ENCODE measurements around the gene UBXN1.
"Not testable (repeated sequence)": the region's sequence is repeated elsewhere in the genome, so short reads cannot be mapped to it uniquely, and the experiment has no call there.

UBXN1 gene

DNA sequence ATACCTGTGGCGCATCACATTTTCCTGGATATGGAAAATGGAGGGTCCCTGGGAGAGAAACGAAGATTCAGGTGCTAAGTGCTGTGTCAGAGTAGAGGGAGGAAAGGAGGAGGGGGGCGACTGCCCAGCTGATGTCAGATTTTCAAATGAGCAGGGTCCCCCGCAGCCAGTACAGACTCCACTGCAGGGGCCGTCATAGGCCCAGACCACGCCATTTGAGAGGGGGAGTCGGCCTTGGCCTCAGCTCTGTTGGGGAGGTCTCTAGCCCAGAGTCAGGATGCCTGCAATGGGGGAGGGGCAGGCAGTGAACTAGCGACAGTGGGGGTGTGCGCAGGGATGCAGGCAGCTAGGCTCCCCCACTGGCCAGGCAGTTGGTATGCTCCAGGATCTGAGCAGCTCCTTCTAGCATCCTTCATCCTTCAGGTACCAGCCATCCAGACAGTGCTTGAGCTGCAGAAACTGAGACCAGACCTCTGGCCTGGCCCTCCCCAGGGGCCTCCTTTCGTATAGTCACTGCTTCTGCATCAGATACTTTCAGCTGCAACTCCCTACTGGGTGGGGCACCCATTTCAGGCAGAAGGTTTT, 28.5 kb upstream of the UBXN1 start, which contains the start of the genes BSCL2 and GNG3:
Gene BSCL2 (minus strand): TSS at position 148 of the 585 bp plus-strand sequence. CDS start 229 bp downstream, outside the sequence.
Gene GNG3 (plus strand): TSS at position 400 of the 585 bp plus-strand sequence. CDS start 620 bp downstream, outside the sequence.
- no peak for DNase-seq

DNA sequence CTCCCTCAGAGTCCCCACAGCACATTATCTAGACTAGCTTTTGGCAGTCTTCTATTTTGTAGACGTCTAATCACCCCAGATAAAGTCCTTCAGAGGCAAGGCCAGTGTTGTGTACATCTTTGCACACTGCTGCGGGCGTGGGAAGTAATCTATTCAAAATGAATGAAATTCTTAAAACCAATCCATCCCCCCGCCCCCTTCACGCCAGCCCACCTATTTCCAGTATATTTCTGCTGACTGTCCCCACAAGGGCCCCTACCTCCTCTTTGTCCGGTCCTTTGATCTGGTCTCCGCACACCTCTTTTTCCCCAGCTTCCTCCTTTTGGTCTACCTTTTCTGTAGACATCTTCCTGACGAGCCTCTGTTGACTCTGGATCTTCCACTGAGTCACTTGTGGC, 28.0 kb upstream of the UBXN1 start:
- DNase-seq: no peak

DNA sequence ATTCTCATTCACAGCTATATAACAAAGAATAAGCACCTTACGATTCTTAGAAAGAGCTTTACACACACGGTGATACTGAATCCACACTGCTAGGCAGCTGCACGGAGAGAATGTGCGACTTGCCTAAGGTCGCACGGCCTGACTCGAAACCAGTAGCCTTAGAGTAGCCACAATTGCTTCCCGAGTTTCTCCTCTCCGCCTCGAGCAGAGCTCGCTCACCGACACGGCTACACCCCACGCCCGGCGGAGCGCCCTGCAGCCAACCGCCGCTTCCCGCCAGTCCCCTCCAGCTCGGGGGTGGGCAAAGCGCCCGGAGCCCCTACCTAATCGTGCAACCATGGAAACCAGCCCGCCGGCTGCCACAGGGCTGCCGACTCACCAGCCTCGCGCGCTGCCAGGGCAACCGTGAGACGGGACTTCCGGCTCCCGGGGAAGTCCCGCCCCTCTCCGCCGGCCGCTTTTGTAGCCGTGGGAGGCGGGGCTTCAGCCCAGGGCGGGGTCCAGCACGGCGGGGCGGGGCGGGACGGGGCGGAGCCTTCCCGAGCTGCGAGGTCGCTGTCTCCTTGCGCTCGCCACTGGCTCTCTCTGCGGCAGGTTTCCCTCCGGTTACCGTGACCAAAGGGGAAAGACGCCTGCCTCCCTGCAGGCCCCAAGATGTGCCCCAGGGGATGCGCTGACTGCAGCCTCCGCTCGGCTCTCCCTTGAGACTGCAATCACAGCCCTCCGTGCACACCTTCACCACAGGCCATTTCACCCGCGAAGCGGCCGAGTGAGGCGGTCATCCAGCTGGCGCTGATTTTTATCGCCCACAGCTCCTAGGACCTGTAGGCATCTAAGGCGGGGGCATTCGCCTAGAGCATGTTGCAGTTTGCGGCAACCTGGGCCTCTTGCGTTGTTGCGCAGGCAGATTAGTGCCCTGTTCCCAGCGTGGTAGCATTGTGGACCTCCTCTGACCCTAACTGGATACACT, 27.3 kb upstream of the UBXN1 start:
- peak; percentile 93 for DNase-seq

DNA sequence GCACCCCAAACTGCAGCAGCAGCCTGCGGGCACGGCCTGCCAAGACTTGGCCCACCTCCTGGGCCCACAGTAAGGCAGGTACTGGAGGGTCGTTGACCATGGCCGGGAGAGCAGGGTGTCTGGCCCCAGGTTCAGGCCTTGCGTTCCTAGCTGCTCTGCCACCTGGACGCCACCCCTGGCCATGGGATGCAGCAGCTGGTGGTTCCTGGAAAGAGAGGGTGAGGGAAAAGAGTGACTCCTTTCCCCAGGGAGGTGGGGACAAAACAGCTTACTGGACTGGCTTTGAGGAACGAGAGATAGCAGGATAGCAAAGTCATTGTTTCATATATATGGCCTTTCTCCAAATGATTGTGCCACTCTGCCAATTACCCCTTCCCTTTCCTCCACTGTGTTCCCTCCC, 26.5 kb upstream of the UBXN1 start:
- DNase-seq: no peak

DNA sequence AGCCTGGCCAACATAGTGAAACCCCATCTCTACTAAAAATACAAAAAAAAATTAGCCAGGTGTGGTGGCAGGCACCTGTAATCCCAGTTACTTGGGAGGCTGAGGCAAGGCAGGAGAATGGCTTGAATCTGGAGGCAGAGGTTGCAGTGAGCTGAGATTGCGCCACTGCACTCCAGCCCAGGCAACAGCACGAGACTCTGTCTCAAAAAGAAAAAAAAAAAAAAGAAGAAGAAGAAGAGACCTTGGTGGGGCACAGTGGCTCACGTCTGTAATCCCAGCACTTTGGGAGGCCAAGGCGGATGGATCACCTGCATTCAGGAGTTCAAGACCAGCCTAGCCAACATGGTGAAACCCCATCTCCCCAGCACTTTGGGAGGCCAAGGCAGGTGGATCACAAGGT, 25.0 kb upstream of the UBXN1 start:
- not testable (repeated sequence) for DNase-seq

DNA sequence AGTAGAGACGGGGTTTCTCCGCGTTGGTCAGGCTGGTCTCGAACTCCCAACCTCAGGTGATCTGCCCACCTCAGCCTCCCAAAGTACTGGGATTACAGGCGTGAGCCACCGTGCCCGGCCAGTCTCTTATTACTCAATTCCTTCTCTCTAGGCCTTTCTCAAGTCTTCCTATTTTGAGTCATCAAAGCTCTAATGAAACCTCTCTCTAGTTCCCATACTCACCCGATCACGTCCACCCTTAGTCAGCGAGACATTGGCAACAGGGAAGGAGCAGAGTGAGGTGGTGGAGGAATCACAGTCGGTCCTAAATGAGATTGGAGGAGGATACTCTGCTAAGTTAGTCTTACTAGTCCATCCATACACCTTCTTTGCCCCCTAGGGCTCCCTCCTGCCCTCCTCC, 23.4 kb upstream of the UBXN1 start:
- DNase-seq: no peak

DNA sequence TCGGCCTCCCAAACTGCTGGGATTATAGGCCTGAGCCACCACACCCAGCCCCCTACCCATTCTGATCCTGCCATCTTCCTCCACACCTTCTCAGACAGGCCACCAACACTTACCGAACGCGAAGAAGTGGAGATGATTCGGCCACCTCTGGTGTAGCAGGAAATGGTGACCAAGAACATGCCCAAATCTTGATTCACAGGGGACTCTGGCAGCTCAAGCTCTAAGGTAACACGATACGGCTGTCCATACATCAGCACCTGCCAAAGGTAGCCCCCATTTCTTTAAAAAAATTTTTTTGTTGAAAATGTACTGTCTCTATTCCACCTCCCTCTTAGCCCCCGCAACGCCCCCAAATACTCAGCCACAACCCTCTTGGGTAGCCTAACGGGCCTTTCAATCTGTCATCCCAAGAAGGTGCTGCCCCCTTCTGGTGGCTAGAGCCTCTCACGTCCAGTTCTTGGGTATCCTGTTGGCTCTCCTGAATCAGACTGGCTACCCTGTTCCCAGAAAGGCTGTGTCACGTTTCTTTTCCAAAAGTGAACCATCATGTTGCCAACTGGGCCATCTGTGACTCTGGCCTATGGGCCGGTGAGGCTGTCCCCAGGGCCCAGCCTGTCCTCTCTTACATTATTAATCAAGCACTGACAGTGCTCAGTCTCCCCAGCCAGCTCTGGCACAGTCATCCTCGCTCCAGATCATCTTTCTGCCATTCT, 15.7 kb upstream of the UBXN1 start:
- DNase-seq: peak; percentile 83

DNA sequence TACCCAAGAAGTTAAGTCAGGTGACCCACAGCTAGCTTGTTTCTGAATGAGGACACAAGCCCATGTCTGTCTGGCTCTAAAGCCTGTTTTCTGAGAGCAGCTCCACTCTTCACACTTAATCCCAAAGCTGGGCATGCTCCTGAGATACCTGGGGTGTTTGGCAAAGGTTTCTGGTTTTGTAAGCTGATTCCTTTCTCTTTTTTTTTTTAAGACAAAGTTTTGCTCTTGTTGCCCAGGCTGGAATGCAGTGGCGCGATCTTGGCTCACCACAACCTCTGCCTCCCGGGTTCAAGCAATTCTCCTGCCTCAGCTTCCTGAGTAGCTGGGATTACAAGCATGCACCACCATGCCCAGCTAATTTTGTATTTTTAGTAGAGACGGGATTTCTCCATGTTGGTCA, 14.8 kb upstream of the UBXN1 start:
- not testable (repeated sequence) for DNase-seq

DNA sequence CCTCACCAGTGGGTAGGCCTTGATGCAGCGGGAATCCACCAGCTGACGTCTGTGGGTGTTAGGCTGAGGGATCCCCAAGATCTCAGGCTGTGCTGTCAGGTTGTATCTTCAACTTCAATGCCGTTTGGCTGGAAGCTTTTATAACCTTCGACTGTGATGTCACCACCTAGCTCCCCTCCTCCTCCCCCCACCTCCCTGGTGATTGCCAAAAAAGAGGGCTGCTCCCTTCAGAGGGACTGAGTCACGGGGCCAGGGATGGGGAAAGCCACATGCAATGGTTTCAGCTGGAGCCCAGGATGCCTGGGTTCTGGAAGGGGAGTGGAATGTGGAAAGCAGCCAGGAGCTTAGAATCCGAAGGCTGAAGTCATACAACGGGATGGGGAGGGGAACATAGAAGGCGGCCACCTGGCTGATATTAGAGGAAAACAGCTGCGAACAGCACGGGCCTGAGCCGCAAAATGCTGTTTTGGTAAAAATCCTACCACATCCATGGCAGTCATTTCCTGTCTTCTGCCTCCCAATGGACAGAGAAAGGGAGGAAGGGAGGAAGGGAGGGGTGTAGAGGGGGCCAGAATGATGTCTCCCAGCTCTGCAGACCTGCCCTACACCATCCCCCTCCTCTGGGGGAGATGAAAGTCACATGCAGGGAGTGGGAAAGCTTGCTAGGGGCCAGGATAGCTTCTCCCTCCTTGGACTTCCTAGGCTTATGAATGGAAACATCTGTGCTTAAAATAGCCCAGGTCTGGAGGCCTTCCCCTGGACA, 10.7 kb upstream of the UBXN1 start, which contains the start of gene LRRN4CL:
Gene LRRN4CL (minus strand): TSS at position 110 of the 763 bp plus-strand sequence. CDS start 1,022 bp downstream, outside the sequence.
- no peak for DNase-seq

DNA sequence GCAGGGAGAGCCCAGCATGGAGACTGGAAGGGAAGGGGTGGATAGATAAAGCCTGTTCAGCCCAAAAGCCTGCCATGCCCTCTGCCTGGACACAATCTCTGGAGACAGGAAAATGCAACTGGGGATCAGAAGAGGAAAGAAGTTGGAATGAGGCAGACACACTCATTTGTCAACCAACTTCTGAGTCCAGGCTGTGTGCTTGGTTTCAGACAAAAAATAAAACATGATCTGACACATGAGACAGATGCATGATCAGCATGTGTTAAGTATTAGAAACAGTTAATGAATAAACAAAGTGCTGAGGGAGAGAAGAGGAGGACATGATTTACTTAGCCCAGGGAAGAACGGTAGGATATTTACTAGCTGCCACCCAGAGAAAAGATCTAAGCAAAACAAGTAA, 9.6 kb upstream of the UBXN1 start:
- no peak for DNase-seq

DNA sequence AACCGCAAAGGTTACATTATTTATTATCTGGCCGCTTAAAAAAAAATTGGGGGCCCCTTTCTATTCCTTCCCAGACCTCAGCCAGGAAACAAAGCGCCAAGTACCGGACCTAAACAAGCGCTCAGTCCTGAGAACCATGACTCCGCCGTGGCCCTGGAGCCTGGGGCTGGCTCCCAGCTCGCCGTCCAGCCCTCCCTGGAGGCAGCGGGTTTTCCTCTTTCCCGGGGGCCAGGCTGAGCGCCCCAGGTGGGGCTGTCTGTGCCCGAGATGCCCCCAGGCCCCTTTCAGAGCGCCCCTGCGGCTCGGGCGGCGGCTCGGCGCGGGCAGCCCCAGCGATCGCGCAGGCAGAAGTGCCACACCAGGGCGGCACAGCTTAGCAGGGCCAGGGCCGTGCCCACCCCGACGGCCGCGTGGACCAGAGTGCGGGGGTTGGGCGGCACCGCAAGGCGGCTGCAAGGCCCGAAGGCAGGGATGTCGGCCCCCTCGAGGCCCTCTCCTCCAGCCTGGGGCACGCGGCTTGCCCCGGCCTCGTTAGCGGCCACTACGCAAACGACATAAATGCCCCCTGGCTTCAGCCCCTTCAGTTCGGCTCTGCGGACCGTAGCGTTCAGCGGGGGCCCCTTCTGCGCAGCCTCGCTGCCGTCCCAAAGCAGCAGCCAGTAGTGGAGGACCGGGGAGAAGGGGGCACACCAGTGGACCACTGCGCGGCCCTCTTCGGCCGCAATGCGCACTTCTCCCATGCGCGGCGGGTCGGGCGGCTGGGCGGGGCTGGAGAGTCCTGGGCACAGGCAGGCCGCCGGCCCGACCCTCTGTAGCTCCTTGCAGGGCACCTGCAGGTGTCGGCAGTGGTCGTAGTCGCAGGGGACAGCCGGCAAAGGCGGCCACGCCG, 8.9 kb upstream of the UBXN1 start:
- no peak for DNase-seq

DNA sequence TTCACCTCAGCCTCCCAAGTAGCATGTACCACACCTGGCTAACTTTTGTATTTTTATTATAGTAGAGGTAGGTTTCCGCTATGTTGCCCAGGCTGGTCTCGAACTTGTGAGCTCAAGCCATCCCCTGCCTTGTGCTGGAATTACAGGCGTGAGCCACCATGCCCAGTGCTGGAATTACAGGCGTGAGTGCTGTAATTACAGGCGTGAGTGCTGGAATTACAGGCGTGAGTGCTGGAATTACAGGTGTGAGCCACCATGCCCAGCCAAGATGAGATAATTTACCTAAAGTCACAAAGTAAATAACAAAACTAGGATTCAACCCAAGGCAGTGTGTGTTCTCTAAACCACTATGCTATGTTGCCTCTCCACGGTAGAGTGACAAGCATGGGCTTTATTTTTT, 3.6 kb upstream of the UBXN1 start:
- DNase-seq: no peak

DNA sequence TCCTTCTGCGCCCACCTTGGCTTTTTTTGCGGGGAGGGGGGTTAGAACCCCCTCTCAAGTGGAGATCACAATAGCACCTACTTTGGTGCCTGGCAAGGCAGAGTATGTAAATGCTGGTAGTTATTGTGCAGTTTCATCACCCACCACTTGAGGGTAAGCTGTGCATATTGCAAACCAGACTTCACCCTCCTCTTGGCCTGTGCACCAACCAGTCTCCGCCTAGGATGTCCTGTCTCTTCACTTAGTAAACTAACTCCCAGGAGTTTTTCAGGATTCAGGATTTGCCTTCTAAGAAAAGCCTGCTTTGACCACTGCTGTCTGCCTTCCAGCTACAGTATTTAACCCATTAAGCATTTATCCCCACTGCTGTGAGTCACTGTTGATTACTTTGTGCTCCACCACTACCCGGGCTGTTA, 2.0 kb upstream of the UBXN1 start:
- peak; percentile 50 for DNase-seq

DNA sequence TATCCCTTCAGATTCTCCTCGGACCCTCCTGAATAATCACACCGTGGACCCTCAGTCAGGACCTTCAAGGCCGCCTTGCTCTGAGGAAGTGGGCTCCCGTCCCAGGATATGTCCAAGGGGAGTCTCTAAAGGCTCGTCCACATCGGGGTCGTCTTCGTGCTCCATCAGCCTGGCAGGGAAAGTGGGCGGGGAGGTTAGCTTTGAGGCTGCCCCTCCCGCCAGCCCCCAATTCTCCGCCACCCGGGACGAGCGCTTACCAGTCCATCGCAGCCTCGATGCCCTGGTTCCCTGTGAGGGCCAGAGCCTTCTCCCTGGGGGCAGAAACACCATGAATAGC, 472 bp downstream of the UBXN1 start:
- no peak for DNase-seq

DNA sequence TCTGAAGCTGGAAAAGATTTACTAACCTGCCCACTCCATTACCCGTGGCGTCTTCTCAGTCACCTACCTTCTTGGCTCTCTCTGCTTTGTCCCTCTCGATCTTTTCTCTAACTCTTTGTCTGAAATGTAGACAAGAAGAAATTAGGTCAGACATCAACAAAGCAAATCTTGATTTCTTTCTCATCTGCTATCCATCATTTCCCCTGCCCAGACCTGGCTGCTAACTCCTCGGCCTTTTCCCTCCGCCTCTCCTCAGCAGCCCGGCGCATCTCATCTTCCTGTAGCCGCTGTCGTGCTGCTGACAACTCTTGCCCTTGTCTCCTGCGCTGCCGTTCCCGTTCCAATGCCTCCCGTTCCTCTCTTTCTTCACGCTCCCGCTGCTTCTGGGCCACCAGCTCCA, 1.2 kb downstream of the UBXN1 start:
- DNase-seq: no peak

DNA sequence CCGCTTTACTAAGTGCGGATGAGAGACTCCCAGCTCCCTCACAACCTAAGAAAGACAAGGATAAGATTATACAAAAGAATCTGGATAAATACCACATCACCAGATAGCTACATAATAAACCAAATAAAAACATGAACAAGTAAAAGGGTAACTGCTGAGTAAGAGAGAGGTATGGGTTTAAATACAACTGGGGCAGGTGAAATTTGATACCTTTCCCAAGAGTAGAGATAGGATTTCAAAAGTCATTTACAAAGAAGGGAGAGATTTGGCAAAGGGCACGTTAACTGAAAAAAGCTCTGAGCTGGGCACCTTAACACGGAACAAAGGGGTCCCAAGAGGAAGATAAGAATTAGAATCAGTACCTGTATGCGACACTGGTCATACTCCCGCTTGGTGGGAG, 1.7 kb downstream of the UBXN1 start:
- DNase-seq: no peak

DNA sequence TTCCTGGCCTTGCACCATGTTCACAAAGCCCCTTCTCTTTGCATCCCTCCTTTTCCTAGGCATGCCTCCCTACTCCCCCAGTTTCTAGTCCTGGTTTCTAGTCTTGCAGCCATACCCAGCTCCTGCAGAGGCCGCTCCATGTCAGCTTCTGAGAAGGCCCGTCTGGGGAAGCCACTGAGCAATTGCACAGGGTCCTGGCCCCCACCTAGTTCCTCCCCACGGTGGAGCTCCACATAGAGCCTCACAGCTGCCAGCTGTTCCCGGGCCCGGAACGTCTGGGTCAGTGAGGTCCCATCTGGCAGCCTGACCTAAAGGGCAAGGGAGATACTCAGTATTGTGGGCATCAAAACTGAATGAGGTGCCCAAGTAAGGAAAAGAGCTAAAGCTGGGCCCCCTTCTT, 2.2 kb downstream of the UBXN1 start:
- no peak for DNase-seq

DNA sequence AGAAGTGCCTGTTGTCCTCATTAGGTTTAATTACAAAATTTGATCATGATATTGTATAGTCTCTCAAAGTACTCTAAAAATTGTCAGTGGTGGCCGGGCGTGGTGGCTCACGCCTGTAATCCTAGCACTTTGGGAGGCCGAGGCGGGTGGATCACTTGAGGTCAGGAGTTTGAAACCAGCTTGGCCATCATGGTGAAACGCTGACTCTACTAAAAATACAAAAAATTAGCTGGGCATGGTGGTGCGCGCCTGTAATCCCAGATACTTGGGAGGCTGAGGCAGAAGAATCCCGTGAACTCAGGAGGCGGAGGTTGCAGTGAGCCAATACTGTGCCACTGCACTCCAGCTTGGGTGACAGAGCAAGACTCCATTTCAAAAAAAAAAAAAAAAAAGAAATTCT, 3.5 kb downstream of the UBXN1 start:
- not testable (repeated sequence) for DNase-seq

DNA sequence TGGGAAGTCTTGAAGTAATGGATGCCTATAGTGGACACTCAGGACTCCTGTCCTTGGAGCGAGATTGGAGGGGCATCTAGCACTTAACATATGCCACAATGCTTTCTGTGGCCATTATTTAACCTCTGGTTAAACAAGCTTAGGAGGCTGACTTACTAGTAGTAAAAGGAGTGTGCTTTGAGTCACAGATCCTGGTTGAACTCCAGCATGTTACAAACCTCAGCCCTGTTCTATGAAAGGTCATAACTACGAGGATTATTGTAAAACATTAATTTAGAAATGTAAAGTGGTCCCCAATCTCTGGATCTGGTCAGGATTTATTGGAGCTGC, 5.7 kb downstream of the UBXN1 start:
- DNase-seq: no peak

DNA sequence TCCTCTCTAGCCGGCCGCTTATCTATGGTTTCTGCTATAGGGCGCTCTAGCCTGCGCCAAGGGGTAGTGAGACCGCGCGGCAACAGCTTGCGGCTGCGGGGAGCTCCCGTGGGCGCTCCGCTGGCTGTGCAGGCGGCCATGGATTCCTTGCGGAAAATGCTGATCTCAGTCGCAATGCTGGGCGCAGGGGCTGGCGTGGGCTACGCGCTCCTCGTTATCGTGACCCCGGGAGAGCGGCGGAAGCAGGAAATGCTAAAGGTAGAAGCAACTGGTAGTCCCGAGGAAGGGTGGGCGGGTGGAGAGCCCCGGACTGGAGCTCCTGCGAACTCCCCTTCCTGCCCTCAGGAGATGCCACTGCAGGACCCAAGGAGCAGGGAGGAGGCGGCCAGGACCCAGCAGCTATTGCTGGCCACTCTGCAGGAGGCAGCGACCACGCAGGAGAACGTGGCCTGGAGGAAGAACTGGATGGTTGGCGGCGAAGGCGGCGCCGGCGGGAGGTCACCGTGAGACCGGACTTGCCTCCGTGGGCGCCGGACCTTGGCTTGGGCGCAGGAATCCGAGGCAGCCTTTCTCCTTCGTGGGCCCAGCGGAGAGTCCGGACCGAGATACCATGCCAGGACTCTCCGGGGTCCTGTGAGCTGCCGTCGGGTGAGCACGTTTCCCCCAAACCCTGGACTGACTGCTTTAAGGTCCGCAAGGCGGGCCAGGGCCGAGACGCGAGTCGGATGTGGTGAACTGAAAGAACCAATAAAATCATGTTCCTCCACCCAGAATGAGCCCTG, 7.1 kb downstream of the UBXN1 start, which contains the start of the genes LBHD1 and UQCC3:
Gene LBHD1 (minus strand): TSS at position 660 of the 782 bp plus-strand sequence. CDS start 2,236 bp downstream, outside the sequence.
Gene UQCC3 (plus strand): TSS at position 66 of the 782 bp plus-strand sequence. CDS start 73 bp downstream, at position 139.
- peak; percentile 78 for DNase-seq

DNA sequence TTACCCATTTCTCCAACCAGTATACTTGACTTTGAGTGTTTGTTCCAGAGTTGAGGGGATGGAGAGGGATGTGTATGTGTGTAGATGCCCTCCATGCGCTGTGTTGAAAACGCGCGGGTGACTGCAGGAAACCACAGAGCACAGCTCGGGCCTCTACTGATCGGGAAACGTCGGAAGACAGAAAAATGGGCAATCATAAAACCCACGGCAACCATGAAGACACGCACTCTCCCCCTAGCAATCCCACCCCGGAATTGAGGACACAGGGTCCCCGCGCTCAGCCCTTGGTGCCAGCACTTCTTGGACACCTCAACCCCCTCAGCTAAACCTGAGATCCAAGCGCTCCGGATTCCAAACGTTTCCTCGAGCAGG, 7.7 kb downstream of the UBXN1 start:
- DNase-seq: no peak

Measured in stimulated activated CD4-positive, alpha-beta T cell treated with anti-CD3 and anti-CD28 coated beads, Interleukin-4, amount 100 ng/mL, for 24 hours (primary cell).